ENCODE data around the gene AFF3. TPM values are rescaled to one million over a fixed set of nuclear protein-coding genes. Genes with fewer than 3 reads are reported as not detected.

The AFF3 gene
- total and polyA plus RNA-seq, 10 donors: 6.0 to 92.2 (median 64.0) TPM

- intact Hi-C loops (cut with DNase I; ENCODE audit: low total_unique reads): no loop called here
- Histone ChIP-seq H3K36me3 (peaks cover 0 to 8% (median 0%) of the 10 kb centered on the region in 6 donors), H3K27me3 (replicated peaks in 1 of 7) (no peaks in the 10 kb centered on the region), H3K9me3 (no peaks in the 10 kb centered on the region), H3K4me1 (peaks cover 4 to 35% (median 19%) of the 10 kb centered on the region in 6 donors), H3K27ac (no peak overlapping the region), H3K4me3 (no peak overlapping the region)
- no peak for DNase-seq
- 91 to 95% (median 94%) methylated on average over 7 of the region's 7 CpGs for WGBS, 5 donors
- TF ChIP-seq POLR2AphosphoS5 (IDR thresholded peaks at IDR 0.05): no peak
- no peak for TF ChIP-seq CTCF (IDR thresholded peaks at IDR 0.05 in 8 of 11, conservative IDR thresholded peaks at IDR 0.05 in 3 of 11)
- no peak for TF ChIP-seq POLR2A (IDR thresholded peaks at IDR 0.05)
These were observed 266.7 kb downstream of the AFF3 start for GRCh38 chr2:99875627-99876201.

- no peaks in the 10 kb centered on the region for H3K27me3 ChIP-seq (replicated peaks in 1 of 7)
- peaks cover 0 to 3% (median 0%) of the 10 kb centered on the region in 6 donors for H3K36me3 ChIP-seq
- intact Hi-C loops (cut with DNase I; ENCODE audit: low total_unique reads): no loop called here
- H3K9me3 ChIP-seq: no peaks in the 10 kb centered on the region
- 88 to 94% (median 91%) methylated on average over 4 of the region's 4 CpGs for WGBS, 5 donors
- DNase-seq: no peak
- TF ChIP-seq POLR2A (IDR thresholded peaks at IDR 0.05): no peak
- no peak for TF ChIP-seq CTCF (IDR thresholded peaks at IDR 0.05 in 8 of 11, conservative IDR thresholded peaks at IDR 0.05 in 3 of 11)
- no peak overlapping the region for H3K4me3 ChIP-seq
- no peak overlapping the region for H3K27ac ChIP-seq
- H3K4me1 ChIP-seq: peaks cover 0 to 33% (median 6%) of the 10 kb centered on the region in 6 donors
These were observed 274.1 kb downstream of the AFF3 start for GRCh38 chr2:99868260-99868659.

GRCh38 chr2:99867770-99868169 is 274.6 kb downstream of the AFF3 start:
- no peak overlapping the region for H3K27ac ChIP-seq
- 39 to 46% (median 41%) methylated on average over 11 of the region's 11 CpGs for WGBS, 5 donors
- intact Hi-C loops (cut with DNase I; ENCODE audit: low total_unique reads): no loop called here
- H3K4me1 ChIP-seq: peaks cover 0 to 38% (median 10%) of the 10 kb centered on the region in 6 donors
- no peaks in the 10 kb centered on the region for H3K36me3 ChIP-seq
- no peaks in the 10 kb centered on the region for H3K27me3 ChIP-seq (replicated peaks in 1 of 7)
- TF ChIP-seq POLR2A (IDR thresholded peaks at IDR 0.05) (no peak), POLR2AphosphoS5 (IDR thresholded peaks at IDR 0.05) (peak in 1 of 3 donors; percentile 18)
- no peaks in the 10 kb centered on the region for H3K9me3 ChIP-seq
- H3K4me3 ChIP-seq: no peak overlapping the region
- peak; percentile 56 for DNase-seq

GRCh38 chr2:99865818-99866676 is 276.3 kb downstream of the AFF3 start:
- no peak for TF ChIP-seq POLR2AphosphoS5 (IDR thresholded peaks at IDR 0.05)
- TF ChIP-seq CTCF (IDR thresholded peaks at IDR 0.05 in 8 of 11, conservative IDR thresholded peaks at IDR 0.05 in 3 of 11): no peak
- no peak for TF ChIP-seq POLR2A (IDR thresholded peaks at IDR 0.05)
- Histone ChIP-seq H3K4me1 (peaks cover 5 to 55% (median 25%) of the 10 kb centered on the region in 6 donors), H3K9me3 (no peaks in the 10 kb centered on the region), H3K36me3 (no peaks in the 10 kb centered on the region), H3K4me3 (no peak overlapping the region), H3K27me3 (replicated peaks in 1 of 7) (no peaks in the 10 kb centered on the region), H3K27ac (no peak overlapping the region)
- DNase-seq: no peak
- intact Hi-C loops (cut with DNase I; ENCODE audit: low total_unique reads): no loop called here
- 83 to 91% (median 84%) methylated on average over 9 of the region's 9 CpGs for WGBS, 5 donors

Measured in spleen (tissue), 11 donors.